Choroid plexus epithelial cell (primary cell): ENCODE measurements around the gene ST8SIA2.

Experiments used
- DNase-seq: peaks from one replicate; pipeline ENCODE4 v3.0.0-alpha.2; 2010; ENCODE audit warnings: low read depth
- H3K4me3 ChIP-seq: 2 replicates; pipeline ENCODE4 v1.5.1; 2011; ENCODE audit warnings: low read depth, mild to moderate bottlenecking, control low read depth, low read length, moderate library complexity
- TF ChIP-seq, protein P1 (sequence below): conservative IDR thresholded peaks from 2 replicates; pipeline ENCODE4 v1.5.1; 2011; ENCODE audit warnings: low read depth, mild to moderate bottlenecking, control low read depth, inconsistent platforms, low read length, moderate library complexity

Gene ST8SIA2

DNA sequence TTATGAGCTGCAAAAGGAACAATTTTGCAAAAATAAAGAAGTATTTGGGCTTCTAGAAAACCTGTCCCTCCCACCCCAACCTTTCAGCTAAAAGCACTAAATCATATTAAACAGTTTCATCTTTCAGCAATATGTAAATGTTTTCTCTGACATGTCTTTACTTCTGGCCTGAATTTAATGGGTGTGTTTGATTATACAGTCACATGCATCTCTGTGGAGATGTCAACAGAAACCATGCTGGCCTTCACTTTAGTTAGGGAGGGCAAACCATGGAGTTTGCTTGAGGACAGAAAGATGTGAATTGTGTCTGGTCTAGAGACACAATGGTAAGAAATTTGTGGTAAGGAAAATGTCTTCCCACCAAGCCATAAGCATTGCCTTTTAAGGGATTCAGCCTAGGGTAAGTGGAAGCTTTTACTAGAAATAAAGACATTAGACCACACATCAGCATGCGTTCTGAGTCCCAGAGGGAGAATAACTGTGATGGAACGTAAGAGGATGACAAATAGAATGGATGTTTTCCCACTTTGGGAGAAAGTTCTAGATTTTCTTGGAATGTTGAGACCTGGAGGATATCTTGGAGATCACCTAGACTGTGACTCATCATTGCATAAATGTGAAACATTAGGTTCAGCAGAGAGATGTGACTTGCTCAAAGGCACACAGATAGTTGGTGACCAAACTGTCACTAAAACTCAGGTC, 68.9 kb downstream of the ST8SIA2 start:
- H3K4me3 ChIP-seq = no peak overlapping the region
- TF ChIP-seq, protein P1, sequence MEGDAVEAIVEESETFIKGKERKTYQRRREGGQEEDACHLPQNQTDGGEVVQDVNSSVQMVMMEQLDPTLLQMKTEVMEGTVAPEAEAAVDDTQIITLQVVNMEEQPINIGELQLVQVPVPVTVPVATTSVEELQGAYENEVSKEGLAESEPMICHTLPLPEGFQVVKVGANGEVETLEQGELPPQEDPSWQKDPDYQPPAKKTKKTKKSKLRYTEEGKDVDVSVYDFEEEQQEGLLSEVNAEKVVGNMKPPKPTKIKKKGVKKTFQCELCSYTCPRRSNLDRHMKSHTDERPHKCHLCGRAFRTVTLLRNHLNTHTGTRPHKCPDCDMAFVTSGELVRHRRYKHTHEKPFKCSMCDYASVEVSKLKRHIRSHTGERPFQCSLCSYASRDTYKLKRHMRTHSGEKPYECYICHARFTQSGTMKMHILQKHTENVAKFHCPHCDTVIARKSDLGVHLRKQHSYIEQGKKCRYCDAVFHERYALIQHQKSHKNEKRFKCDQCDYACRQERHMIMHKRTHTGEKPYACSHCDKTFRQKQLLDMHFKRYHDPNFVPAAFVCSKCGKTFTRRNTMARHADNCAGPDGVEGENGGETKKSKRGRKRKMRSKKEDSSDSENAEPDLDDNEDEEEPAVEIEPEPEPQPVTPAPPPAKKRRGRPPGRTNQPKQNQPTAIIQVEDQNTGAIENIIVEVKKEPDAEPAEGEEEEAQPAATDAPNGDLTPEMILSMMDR = no peak
- DNase-seq = no peak

DNA sequence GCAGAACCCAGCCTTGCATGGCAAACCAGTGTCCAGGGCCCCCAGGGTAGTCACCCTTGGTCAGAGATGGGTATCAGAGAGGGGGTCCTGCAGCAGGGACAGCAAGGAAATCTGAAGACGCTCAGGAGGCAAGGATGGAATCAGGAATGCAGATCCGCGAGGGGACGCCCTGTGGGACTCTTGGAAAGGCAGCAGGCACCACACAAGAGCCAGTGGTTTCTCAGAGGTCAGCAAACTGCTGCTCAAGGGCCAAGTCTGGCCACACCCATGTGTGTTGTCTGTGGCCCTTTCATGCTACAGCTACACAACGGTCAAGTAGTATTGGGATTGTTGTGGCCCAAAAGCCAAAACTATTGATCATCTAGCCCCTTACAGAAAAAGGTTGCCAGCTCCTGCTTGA, 69.7 kb downstream of the ST8SIA2 start:
- no peak for DNase-seq
- no peak overlapping the region for H3K4me3 ChIP-seq
- TF ChIP-seq, protein P1 = no peak

DNA sequence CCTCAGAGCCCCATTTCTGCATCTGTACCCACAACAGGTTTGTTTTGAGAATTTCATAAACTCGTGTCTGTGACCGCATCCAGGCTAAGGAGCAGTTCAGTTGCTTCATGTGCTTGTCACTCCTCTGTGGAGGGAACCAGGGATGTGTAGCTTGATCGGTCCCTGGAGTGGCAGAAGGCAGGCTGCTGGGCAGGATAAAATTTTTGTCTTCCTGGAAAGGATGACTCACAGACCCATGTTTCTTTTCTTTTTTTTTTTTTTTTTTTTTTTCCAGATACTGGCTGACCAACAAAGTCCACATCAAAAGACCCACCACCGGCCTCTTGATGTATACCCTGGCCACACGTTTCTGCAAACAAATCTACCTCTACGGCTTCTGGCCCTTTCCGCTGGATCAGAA, 70.1 kb downstream of the ST8SIA2 start:
- TF ChIP-seq, protein P1 = no peak
- DNase-seq = no peak
- no peak overlapping the region for H3K4me3 ChIP-seq

DNA sequence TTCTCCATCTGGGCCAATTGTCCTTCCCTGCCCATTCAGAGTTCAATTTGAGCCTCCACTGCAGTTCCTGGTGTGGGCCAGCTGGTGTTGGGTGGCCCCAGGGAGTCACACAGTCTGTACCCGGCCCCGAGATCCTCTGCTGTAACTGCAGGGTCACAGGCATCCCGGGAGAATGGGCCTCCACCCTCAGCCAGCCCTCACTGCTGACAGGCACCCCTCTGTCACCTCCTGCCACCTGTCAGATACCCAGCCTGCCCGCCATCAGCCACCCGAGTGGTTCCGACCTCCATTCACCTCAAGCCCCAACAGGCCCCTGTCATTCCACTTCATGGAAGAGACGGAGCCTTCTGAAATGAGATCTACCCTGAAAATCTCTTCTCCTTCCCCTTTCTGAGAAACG, 73.2 kb downstream of the ST8SIA2 start:
- H3K4me3 ChIP-seq = no peak overlapping the region
- TF ChIP-seq, protein P1 = no peak
- no peak for DNase-seq

DNA sequence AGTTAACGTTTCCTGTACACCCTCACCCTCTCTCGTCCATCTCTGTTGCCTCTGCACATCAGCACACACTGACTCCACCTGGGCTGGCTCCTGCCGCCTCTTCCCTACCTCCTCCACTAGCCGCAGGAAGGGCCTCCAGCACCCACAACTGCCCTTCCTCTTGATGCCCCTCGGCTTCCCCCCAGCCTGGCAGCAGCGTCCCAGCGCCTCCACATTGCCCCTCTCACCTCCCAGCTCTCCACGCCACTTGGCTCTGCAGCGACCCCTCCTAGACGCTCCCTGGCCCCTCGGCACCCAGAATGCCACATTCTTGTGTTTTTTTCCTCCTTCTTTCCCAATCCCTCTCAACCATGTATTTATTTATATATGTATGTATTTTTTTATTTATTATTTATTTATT, 73.6 kb downstream of the ST8SIA2 start:
- DNase-seq = no peak
- TF ChIP-seq, protein P1 = no peak
- no peak overlapping the region for H3K4me3 ChIP-seq

DNA sequence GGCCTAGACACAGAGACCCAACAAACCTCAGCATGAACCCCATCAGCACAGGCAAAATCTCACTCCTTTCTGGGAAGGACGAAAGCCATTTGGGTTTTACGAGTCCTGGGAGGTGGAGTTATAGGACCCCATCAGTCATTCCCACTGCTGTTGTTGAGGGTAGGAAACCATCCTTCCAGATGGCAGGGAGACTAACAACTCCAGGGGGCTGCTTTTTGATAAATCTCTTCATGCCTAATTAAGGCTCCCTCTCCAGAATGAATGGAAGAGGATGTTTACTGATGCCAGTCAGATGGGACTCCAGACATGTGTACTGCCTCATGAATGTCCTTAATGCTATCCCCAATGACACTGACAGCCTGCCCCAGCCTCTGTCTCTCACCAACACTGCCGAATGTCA, 75.3 kb downstream of the ST8SIA2 start:
- no peak overlapping the region for H3K4me3 ChIP-seq
- TF ChIP-seq, protein P1 = no peak
- DNase-seq = no peak

DNA sequence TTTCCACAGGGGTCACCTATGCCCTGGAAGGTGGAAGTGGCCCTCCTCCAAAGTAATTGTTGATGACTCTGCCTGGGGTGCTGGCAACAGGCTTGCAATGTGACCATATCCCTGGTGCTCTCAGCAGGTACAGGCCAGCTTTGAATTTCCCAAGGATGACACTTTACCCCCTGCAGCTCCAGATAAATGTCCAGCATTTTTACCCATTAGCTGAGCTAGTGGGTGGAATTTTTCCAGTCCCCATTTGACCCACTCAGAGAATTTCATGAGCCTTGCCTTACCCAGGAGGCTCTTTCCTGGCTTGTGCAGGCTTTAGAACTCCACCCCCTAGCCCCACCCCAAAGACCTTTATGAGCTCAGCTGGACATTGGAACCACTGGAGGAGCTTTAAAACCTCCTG, 77.6 kb downstream of the ST8SIA2 start:
- TF ChIP-seq, protein P1 = no peak
- H3K4me3 ChIP-seq = no peak overlapping the region
- no peak for DNase-seq
